ENCODE results near the gene ADAM19. TPM values are rescaled to one million over a fixed set of nuclear protein-coding genes. Genes with fewer than 3 reads are reported as not detected.

ADAM19 gene
- total RNA-seq, 1 experiment from 2014 or later = 0.47 TPM

GRCh38 chr5:157530226-157530972 is 45.2 kb downstream of the ADAM19 start:
- CTCF ChIA-PET = interaction anchor here (0.6 kb wide), 1 partner anchor 8 kb away, joined by 3 read pairs; no protein-coding TSS in a partner anchor
- no peak overlapping the region for H3K27ac Mint-ChIP-seq (ENCODE audit: low read depth, unreplicated experiment)

GRCh38 chr5:157529002-157529401 is 46.6 kb downstream of the ADAM19 start:
- POLR2A ChIA-PET = interaction anchor here (1.3 to 1.6 kb wide), 2 partner anchors 13 to 17 kb away, joined by 3 to 4 read pairs; no protein-coding TSS in a partner anchor
- H3K36me3 Mint-ChIP-seq (ENCODE audit: insufficient read depth, unreplicated experiment) = no peaks in the 10 kb centered on the region

More at GRCh38 chr5:157530226-157530972, 45.2 kb downstream of the ADAM19 start:
- intact Hi-C loops (cut with micrococcal nuclease) = no loop called here
- Mint-ChIP-seq H3K36me3 (ENCODE audit: insufficient read depth, unreplicated experiment) (no peaks in the 10 kb centered on the region), H3K4me3 (ENCODE audit: unreplicated experiment) (no peak overlapping the region), H3K27me3 (ENCODE audit: insufficient read depth, unreplicated experiment) (no peaks in the 10 kb centered on the region), H3K9me3 (ENCODE audit: unreplicated experiment) (no peaks in the 10 kb centered on the region), H3K4me1 (ENCODE audit: insufficient read depth, unreplicated experiment) (no peaks in the 10 kb centered on the region)
- BruUV-seq (replicated peaks) = no TSS peak
- DNase-seq (ENCODE audit: unreplicated experiment) = no peak
- POLR2A ChIA-PET = interaction anchor here (0.5 to 1.6 kb wide), 3 partner anchors 14 to 57 kb away, joined by 3 to 4 read pairs (median 3); no protein-coding TSS in a partner anchor
- TF ChIP-seq CTCF (IDR thresholded peaks at IDR 0.05; ENCODE audit: unreplicated experiment) = no peak

GRCh38 chr5:157528036-157528632 is 47.4 kb downstream of the ADAM19 start:
- no peaks in the 10 kb centered on the region for H3K4me1 Mint-ChIP-seq (ENCODE audit: insufficient read depth, unreplicated experiment)
- DNase-seq (ENCODE audit: unreplicated experiment) = no peak
- H3K27me3 Mint-ChIP-seq (ENCODE audit: insufficient read depth, unreplicated experiment) = no peaks in the 10 kb centered on the region
- H3K36me3 Mint-ChIP-seq (ENCODE audit: insufficient read depth, unreplicated experiment) = no peaks in the 10 kb centered on the region
- no peak overlapping the region for H3K4me3 Mint-ChIP-seq (ENCODE audit: unreplicated experiment)
- no TSS peak for BruUV-seq (replicated peaks)
- H3K27ac Mint-ChIP-seq (ENCODE audit: low read depth, unreplicated experiment) = no peak overlapping the region
- POLR2A ChIA-PET = interaction anchor here (1.6 kb wide), 1 partner anchor 12 kb away, joined by 3 read pairs; no protein-coding TSS in a partner anchor
- no peak for TF ChIP-seq CTCF (IDR thresholded peaks at IDR 0.05; ENCODE audit: unreplicated experiment)
- no peaks in the 10 kb centered on the region for H3K9me3 Mint-ChIP-seq (ENCODE audit: unreplicated experiment)
- CTCF ChIA-PET = interaction anchor here (0.7 kb wide), 2 partner anchors 215 to 223 kb away, joined by 3 to 4 read pairs; no protein-coding TSS in a partner anchor
- intact Hi-C loops (cut with micrococcal nuclease) = no loop called here

More at GRCh38 chr5:157529002-157529401, 46.6 kb downstream of the ADAM19 start:
- Mint-ChIP-seq H3K27ac (ENCODE audit: low read depth, unreplicated experiment) (no peak overlapping the region), H3K27me3 (ENCODE audit: insufficient read depth, unreplicated experiment) (no peaks in the 10 kb centered on the region), H3K9me3 (ENCODE audit: unreplicated experiment) (no peaks in the 10 kb centered on the region), H3K4me1 (ENCODE audit: insufficient read depth, unreplicated experiment) (no peaks in the 10 kb centered on the region), H3K4me3 (ENCODE audit: unreplicated experiment) (no peak overlapping the region)
- no TSS peak for BruUV-seq (replicated peaks)
- TF ChIP-seq CTCF (IDR thresholded peaks at IDR 0.05; ENCODE audit: unreplicated experiment) = no peak
- CTCF ChIA-PET = no interaction called here
- intact Hi-C loops (cut with micrococcal nuclease) = no loop called here
- DNase-seq (ENCODE audit: unreplicated experiment) = no peak

- TF ChIP-seq CTCF (IDR thresholded peaks at IDR 0.05; ENCODE audit: unreplicated experiment) = no peak
- H3K4me1 Mint-ChIP-seq (ENCODE audit: insufficient read depth, unreplicated experiment) = peaks cover 7% of the 10 kb centered on the region
- DNase-seq (ENCODE audit: unreplicated experiment) = no peak
- H3K4me3 Mint-ChIP-seq (ENCODE audit: unreplicated experiment) = no peak overlapping the region
- no peaks in the 10 kb centered on the region for H3K9me3 Mint-ChIP-seq (ENCODE audit: unreplicated experiment)
- no TSS peak for BruUV-seq (replicated peaks)
- H3K27ac Mint-ChIP-seq (ENCODE audit: low read depth, unreplicated experiment) = no peak overlapping the region
- H3K27me3 Mint-ChIP-seq (ENCODE audit: insufficient read depth, unreplicated experiment) = no peaks in the 10 kb centered on the region
- intact Hi-C loops (cut with micrococcal nuclease) = no loop called here
- H3K36me3 Mint-ChIP-seq (ENCODE audit: insufficient read depth, unreplicated experiment) = no peaks in the 10 kb centered on the region
- ChIA-PET POLR2A (interaction anchor here (0.9 kb wide), 1 partner anchor 17 kb away, joined by 3 read pairs; no protein-coding TSS in a partner anchor), CTCF (interaction anchor here (0.6 to 1.1 kb wide), 4 partner anchors 8 to 336 kb away, joined by 3 to 4 read pairs (median 4); no protein-coding TSS in a partner anchor)
These were observed 50.7 kb downstream of the ADAM19 start for GRCh38 chr5:157524887-157525286.

Data from MCF 10A (cell line).